Smooth muscle cell (in vitro differentiated cells): ENCODE measurements around the gene RSRC1. TPM values are rescaled to one million over a fixed set of nuclear protein-coding genes. Genes with fewer than 3 reads are reported as not detected.

Experiments used
- DNase-seq: peaks from one replicate; lab custom pipeline; 2025; ENCODE audit not compliant: unreplicated experiment; lab: John Stamatoyannopoulos, UW
- H2AFZ ChIP-seq: fragments of 200-600 bp; sonication (generic); 2 replicates; pipeline ENCODE4 v1.6.0; 2016; ENCODE audit warnings: antibody characterized with exemption, low read depth, mild to moderate bottlenecking
- H3F3A ChIP-seq: fragments of 200-600 bp; sonication (generic); 2 replicates; pipeline ENCODE4 v1.6.0; 2017; ENCODE audit warnings: antibody characterized with exemption, low read depth
- H3K27ac ChIP-seq: fragments of 200-600 bp; sonication (generic); 2 replicates; pipeline ENCODE4 v1.5.1; 2016; ENCODE audit warnings: low read depth, mild to moderate bottlenecking
- H3K27me3 ChIP-seq: fragments of 200-600 bp; sonication (generic); 2 replicates; pipeline ENCODE4 v1.6.1; 2016; ENCODE audit warnings: low read depth, mild to moderate bottlenecking
- H3K36me3 ChIP-seq: fragments of 200-600 bp; sonication (generic); 2 replicates; pipeline ENCODE4 v1.5.1; 2016; ENCODE audit warnings: low read depth
- H3K4me1 ChIP-seq: fragments of 200-600 bp; sonication (generic); 2 replicates; pipeline ENCODE4 v1.5.1; 2016; ENCODE audit warnings: low read depth
- H3K4me2 ChIP-seq: fragments of 200-600 bp; sonication (generic); 2 replicates; pipeline ENCODE4 v1.6.0; 2016; ENCODE audit warnings: mild to moderate bottlenecking
- H3K4me3 ChIP-seq: fragments of 200-600 bp; sonication (generic); 2 replicates; pipeline ENCODE4 v1.5.1; 2016; ENCODE audit warnings: mild to moderate bottlenecking
- H3K79me2 ChIP-seq: fragments of 200-600 bp; sonication (generic); 2 replicates; pipeline ENCODE4 v1.6.0; 2016; ENCODE audit warnings: low read depth, mild to moderate bottlenecking
- H3K9ac ChIP-seq: fragments of 200-600 bp; sonication (generic); 2 replicates; pipeline ENCODE4 v1.6.0; 2016; ENCODE audit warnings: low read depth
- H3K9me3 ChIP-seq: fragments of 200-600 bp; sonication (generic); replicated peaks from 2 replicates; pipeline ENCODE4 v1.5.1; 2016; ENCODE audit warnings: low read depth
- H4K20me1 ChIP-seq: fragments of 200-600 bp; sonication (generic); 2 replicates; pipeline ENCODE4 v1.6.0; 2016; ENCODE audit warnings: low read depth
- WGBS: methylation state at CpG from one replicate; pipeline ENCODE4 v1.1.7; 2016; ENCODE audit warnings: low lambda C conversion rate; 5-methylcytosine and 5-hydroxymethylcytosine counted together
- polyA plus RNA-seq: library from polyadenylated mRNA; unstranded; fragments of >200 nt; fragmentation: Nextera tagmentation; extraction: Ambion mirVana; gene quantifications from 2 replicates; pipeline ENCODE4 v1.2.1, GENCODE V29; 2016
- total RNA-seq: library from RNA; depleted of rRNA; stranded (reverse); fragments of >200 nt; gene quantifications from 2 replicates; pipeline ENCODE4 v1.2.3, GENCODE V29; 2014
- TF ChIP-seq, protein P1 (sequence below): fragments of 200-600 bp; sonication (generic); IDR thresholded peaks from 2 replicates; pipeline ENCODE4 v1.5.1; 2017; ENCODE audit warnings: borderline replicate concordance, mild to moderate bottlenecking, antibody characterized with exemption; ENCODE audit not compliant: insufficient read depth, poor library complexity, severe bottlenecking

Gene RSRC1
- total and polyA plus RNA-seq, 2 experiments from 2014 or later, result 18.5 to 43.9 TPM

DNA sequence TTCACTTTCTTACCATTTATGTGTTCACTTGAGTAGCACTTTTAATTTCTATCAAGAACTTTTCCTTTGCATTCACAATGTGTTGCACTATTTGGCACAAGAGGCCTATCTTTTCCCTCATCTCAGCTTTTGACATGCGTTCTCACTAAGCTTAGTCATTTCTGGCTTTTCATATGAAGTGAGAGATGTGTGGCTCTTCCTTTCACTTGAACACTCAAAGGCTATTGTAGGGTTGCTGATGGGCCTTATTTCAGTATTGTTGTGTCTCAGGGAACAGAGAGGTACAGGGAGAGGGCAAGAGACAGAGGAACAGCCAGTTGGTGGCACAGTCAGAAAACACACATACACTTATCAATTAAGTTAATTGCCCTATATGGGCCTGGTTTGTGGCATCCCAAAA, 333.7 kb downstream of the RSRC1 start:
- peaks cover 11% of the 10 kb centered on the region for H3K4me1 ChIP-seq
- TF ChIP-seq, protein P1, sequence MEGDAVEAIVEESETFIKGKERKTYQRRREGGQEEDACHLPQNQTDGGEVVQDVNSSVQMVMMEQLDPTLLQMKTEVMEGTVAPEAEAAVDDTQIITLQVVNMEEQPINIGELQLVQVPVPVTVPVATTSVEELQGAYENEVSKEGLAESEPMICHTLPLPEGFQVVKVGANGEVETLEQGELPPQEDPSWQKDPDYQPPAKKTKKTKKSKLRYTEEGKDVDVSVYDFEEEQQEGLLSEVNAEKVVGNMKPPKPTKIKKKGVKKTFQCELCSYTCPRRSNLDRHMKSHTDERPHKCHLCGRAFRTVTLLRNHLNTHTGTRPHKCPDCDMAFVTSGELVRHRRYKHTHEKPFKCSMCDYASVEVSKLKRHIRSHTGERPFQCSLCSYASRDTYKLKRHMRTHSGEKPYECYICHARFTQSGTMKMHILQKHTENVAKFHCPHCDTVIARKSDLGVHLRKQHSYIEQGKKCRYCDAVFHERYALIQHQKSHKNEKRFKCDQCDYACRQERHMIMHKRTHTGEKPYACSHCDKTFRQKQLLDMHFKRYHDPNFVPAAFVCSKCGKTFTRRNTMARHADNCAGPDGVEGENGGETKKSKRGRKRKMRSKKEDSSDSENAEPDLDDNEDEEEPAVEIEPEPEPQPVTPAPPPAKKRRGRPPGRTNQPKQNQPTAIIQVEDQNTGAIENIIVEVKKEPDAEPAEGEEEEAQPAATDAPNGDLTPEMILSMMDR, result no peak
- H3K36me3 ChIP-seq, result no peaks in the 10 kb centered on the region
- no peaks in the 10 kb centered on the region for H3K79me2 ChIP-seq
- no peaks in the 10 kb centered on the region for H3F3A ChIP-seq
- H3K9me3 ChIP-seq, result no peaks in the 10 kb centered on the region
- H3K27ac ChIP-seq, result no peak overlapping the region
- H3K4me3 ChIP-seq, result no peak overlapping the region
- H2AFZ ChIP-seq, result no peak overlapping the region
- no peaks in the 10 kb centered on the region for H4K20me1 ChIP-seq
- no peak for DNase-seq
- no peak overlapping the region for H3K9ac ChIP-seq
- H3K4me2 ChIP-seq, result no peak overlapping the region
- WGBS, result 96% methylated on average over 1 of the region's 1 CpG
- H3K27me3 ChIP-seq, result no peaks in the 10 kb centered on the region

DNA sequence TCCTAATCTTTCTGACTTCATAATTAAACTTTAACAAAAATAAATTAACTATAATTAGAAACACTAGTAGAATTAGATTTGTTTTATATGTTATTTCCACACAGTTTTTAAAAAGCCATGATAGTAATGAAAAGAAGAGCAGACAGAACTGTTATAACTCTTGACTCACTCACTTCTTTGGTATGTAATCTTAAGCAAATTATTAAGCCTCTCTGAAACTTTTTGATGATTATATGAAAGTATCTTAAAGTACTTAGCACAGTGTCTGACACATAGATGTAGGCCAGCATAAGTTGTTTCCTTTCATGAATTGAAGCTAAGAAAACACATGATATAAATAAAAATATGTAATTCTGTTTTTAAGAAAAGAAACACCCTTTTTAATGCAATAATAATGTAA, 337.5 kb downstream of the RSRC1 start:
- no peaks in the 10 kb centered on the region for H4K20me1 ChIP-seq
- peak overlapping the region; percentile 72 for H3K4me2 ChIP-seq
- DNase-seq, result no peak
- no peak overlapping the region for H3K4me3 ChIP-seq
- peak overlapping the region; percentile 61 for H3K27ac ChIP-seq
- H2AFZ ChIP-seq, result no peak overlapping the region
- no peaks in the 10 kb centered on the region for H3F3A ChIP-seq
- H3K27me3 ChIP-seq, result no peaks in the 10 kb centered on the region
- TF ChIP-seq, protein P1, result no peak
- no peaks in the 10 kb centered on the region for H3K9me3 ChIP-seq
- H3K36me3 ChIP-seq, result no peaks in the 10 kb centered on the region
- H3K4me1 ChIP-seq, result peaks cover 11% of the 10 kb centered on the region
- no peaks in the 10 kb centered on the region for H3K79me2 ChIP-seq
- H3K9ac ChIP-seq, result no peak overlapping the region

DNA sequence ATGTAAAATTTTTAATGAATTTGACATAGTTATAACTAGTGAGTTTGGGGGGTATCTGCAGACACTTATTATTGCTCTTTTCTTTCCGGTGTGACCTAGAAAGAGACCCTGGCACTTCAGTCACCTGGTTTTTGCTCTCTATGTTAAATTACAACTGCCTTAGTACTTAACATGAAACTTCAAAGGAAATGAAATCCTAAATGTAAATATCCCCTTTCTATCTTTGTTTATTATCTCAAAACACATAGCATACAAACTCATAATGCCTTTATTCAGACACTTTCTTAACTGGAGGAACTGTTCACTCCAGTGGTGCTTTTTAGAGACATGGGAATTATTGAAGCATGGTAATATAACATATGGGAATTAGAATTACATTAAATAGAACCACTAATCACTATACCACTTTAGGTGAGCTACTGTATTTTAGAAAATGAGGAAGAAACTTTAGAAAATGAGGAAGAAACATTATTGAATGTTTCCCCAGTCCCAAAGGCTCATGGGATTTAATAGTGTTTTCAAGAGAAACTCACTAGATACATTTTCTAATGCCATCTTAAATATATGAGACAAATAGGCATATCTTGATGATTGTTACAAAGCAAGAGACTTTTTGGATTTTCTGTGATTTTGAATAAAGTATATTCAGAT, 341.6 kb downstream of the RSRC1 start:
- no peaks in the 10 kb centered on the region for H3K79me2 ChIP-seq
- H3K9ac ChIP-seq, result no peak overlapping the region
- DNase-seq, result no peak
- TF ChIP-seq, protein P1, result no peak
- H3K9me3 ChIP-seq, result no peaks in the 10 kb centered on the region
- H4K20me1 ChIP-seq, result no peaks in the 10 kb centered on the region
- H3K36me3 ChIP-seq, result no peaks in the 10 kb centered on the region
- peaks cover 11% of the 10 kb centered on the region for H3K4me1 ChIP-seq
- no peak overlapping the region for H2AFZ ChIP-seq
- no peaks in the 10 kb centered on the region for H3K27me3 ChIP-seq
- no peak overlapping the region for H3K4me3 ChIP-seq
- no peaks in the 10 kb centered on the region for H3F3A ChIP-seq
- H3K4me2 ChIP-seq, result no peak overlapping the region
- H3K27ac ChIP-seq, result no peak overlapping the region
- WGBS, result 100% methylated on average over 1 of the region's 1 CpG

DNA sequence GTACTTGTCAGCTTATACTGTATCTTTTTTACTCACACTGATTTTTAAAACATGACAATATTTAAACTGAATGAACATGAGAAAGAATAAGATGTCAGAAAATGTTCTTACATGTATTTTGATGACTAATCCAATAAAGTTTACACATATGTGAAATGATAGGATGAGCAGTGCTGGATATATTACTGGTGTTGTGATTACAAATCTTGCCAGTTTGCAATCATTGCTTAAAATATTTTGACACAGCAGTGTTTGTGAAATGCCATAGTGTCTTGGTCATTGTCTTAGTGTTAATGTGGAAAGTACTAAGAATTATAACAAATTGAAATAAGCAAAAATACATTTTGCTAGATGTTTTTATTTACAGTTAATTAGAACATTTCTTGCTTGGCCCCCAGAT, 342.4 kb downstream of the RSRC1 start:
- Histone ChIP-seq H3K9ac (no peak overlapping the region), H4K20me1 (no peaks in the 10 kb centered on the region), H3K9me3 (no peaks in the 10 kb centered on the region), H3F3A (no peaks in the 10 kb centered on the region), H3K4me2 (no peak overlapping the region), H3K27me3 (no peaks in the 10 kb centered on the region), H3K79me2 (no peaks in the 10 kb centered on the region), H3K36me3 (no peaks in the 10 kb centered on the region), H3K27ac (no peak overlapping the region), H3K4me1 (peaks cover 6% of the 10 kb centered on the region), H3K4me3 (no peak overlapping the region), H2AFZ (no peak overlapping the region)
- no peak for DNase-seq
- TF ChIP-seq, protein P1, result no peak
